Heart right ventricle (tissue), 16 donors: Measurements from ENCODE around the gene GMDS. TPM values are rescaled to one million over a fixed set of nuclear protein-coding genes. Genes with fewer than 3 reads are reported as not detected.

ENCODE experiments used
- ATAC-seq, 8 donors: fragments of 200-7000 bp; cut with Tn5 transposase; one replicate each; pipeline ENCODE4 v1.9.1; 2020; ENCODE audit warnings: mild to moderate bottlenecking in 8 of 8, moderate library complexity in 8 of 8, moderate number of reproducible peaks in 1 of 8
- DNase-seq, 2 donors: peaks; one replicate each; pipeline ENCODE4 v3.0.0-alpha.2; 2020
- H3K27ac ChIP-seq, 10 donors: fragments of 200-600 bp; sonication (generic) in 2 of 10; one replicate each; pipeline versions ENCODE4 v1.5.0 to v1.8.0; 2020 to 2022; ENCODE audit warnings: mild to moderate bottlenecking in 3 of 10
- H3K27me3 ChIP-seq, 7 donors: fragments of 200-600 bp; one replicate each; pipeline ENCODE4 v1.8.0; 2021 to 2022; ENCODE audit warnings: mild to moderate bottlenecking in 2 of 7
- H3K36me3 ChIP-seq, 9 donors: fragments of 200-600 bp; sonication (generic) in 1 of 9; one replicate each; pipeline versions ENCODE4 v1.5.0 to v1.8.0; 2020 to 2022; ENCODE audit warnings: mild to moderate bottlenecking in 2 of 9
- H3K4me1 ChIP-seq, 9 donors: fragments of 200-600 bp; sonication (generic) in 1 of 9; one replicate each; pipeline versions ENCODE4 v1.5.0 to v1.8.0; 2020 to 2022; ENCODE audit warnings: mild to moderate bottlenecking in 4 of 9
- H3K4me3 ChIP-seq, 10 donors: fragments of 200-600 bp; sonication (generic) in 2 of 10; one replicate each; pipeline versions ENCODE4 v1.5.0 to v1.8.0; 2020 to 2022; ENCODE audit warnings: mild to moderate bottlenecking in 7 of 10, moderate library complexity in 2 of 10
- H3K9me3 ChIP-seq, 11 donors: fragments of 200-600 bp in 10 of 11; sonication (generic) in 2 of 11; one replicate each; pipeline versions ENCODE4 v1.5.0 to v1.8.0; 2013 to 2022; ENCODE audit warnings: mild to moderate bottlenecking in 2 of 11, control low read depth in 1 of 11, moderate library complexity in 1 of 11
- CTCF ChIP-seq, 9 donors: fragments of 200-600 bp; sonication (generic) in 2 of 9; IDR thresholded peaks; one replicate each; pipeline versions ENCODE4 v1.5.0 to v1.8.0; 2021 to 2022; ENCODE audit warnings: antibody characterized with exemption in 9 of 9, mild to moderate bottlenecking in 5 of 9, moderate library complexity in 1 of 9
- WGBS, 2 donors: extraction: QIAGEN DNeasy Blood & Tissue Kit; methylation state at CpG; one replicate each; pipeline ENCODE4 v1.1.7; 2013; ENCODE audit warnings: inconsistent platforms in 1 of 2; 5-methylcytosine and 5-hydroxymethylcytosine counted together
- intact Hi-C, 10 donors: fragments of 100-400 bp; cut with DNase I; formaldehyde crosslinking; loops; one replicate each; pipeline versions ENCODE4 v1.11.1 to v1.14.2; 2022
- polyA plus RNA-seq, 2 donors: library from polyadenylated mRNA; stranded (reverse); fragments of 200-250 nt; gene quantifications; one replicate each; pipeline ENCODE4 v1.2.3, GENCODE V29; 2013
- total RNA-seq, 10 donors: library from RNA; stranded (reverse); fragmentation: NEBNext Ultra II Directional in 3 of 10; extraction: Animal tissue kit (Norgen Biotek cat#: 25700) in 3 of 10; gene quantifications; one replicate each; pipeline versions ENCODE4 v1.2.1 to v1.2.4, GENCODE V29; 2021 to 2023
- donor health status: Arrhythmogenic right ventricular cardiomyopathy.
- donor health status: ischemic (EF 13 %, LVEDD 7.1; RV severe dilation, severe dysfunction).
- donor health status: healthy with polysubstance abuse.
- donor health status: DM: no; HTN: yes; CAD: no.
- donor health status: DM: no; HTN: no; CAD: no.
- donor health status: ischemic (EF 25% LVEDD 6.9; RV normal size, moderate dysfunction).
- donor health status: ischemic (EF 25% LVEDD 5.7; RV mildly dilated, moderate dysfunction).
- donor health status: healthy.
- donor health status: DM: yes; HTN: yes; CAD: no.
- donor health status: Ischemic cardiomyopathy.
- donor health status: ischemic (EF 35%, LVEDD 5.7; RV mildly dilated, moderate dysfunction).
- donor health status: nonischemic (EF 11% LVEDD 7.7; RV severe dilation, severe dysfunction).
- donor health status: DM: yes; HTN: yes; CAD: no.
- donor health status: PGD.
- donor health status: ischemic (EF 29% LVEDD 5.4; RV normal size, mild dysfunction).
- donor health status: nonischemic (EF 23%, LVEDD 6.1; RV moderate dilation, normal function).

The GMDS gene
- total and polyA plus RNA-seq, 12 donors: 5.0 to 10.6 (median 6.9) TPM

- peaks cover 16 to 95% (median 79%) of the 10 kb centered on the region in 7 donors for H3K27me3 ChIP-seq
- H3K36me3 ChIP-seq: no peaks in the 10 kb centered on the region
- 16 to 20% methylated on average over 59 to 65 of the region's 65 CpGs for WGBS, 2 donors
- ATAC-seq: peak in 2 of 8 donors; percentile 6 to 20
- intact Hi-C loops: loop anchor here (2.0 to 10.0 kb wide), 15 partner anchors 80 to 1092 kb away; no protein-coding TSS in a partner anchor
- peaks cover 3 to 46% (median 22%) of the 10 kb centered on the region in 9 donors for H3K4me1 ChIP-seq
- TF ChIP-seq CTCF (IDR thresholded peaks at IDR 0.05): no peak
- H3K9me3 ChIP-seq: no peaks in the 10 kb centered on the region
- DNase-seq: no peak
- no peak overlapping the region for H3K27ac ChIP-seq
- H3K4me3 ChIP-seq: peak overlapping the region in 9 of 10 donors; percentile 39 to 66 (median 59)
Observed at GRCh38 chr6:1605004-1605892, 640.2 kb downstream of the GMDS start.

GRCh38 chr6:1604158-1605003, 641.0 kb downstream of the GMDS start:
- Histone ChIP-seq H3K4me3 (peak overlapping the region; percentile 0 to 66 (median 58)), H3K27ac (no peak overlapping the region), H3K36me3 (no peaks in the 10 kb centered on the region), H3K9me3 (no peaks in the 10 kb centered on the region), H3K4me1 (peaks cover 3 to 46% (median 22%) of the 10 kb centered on the region in 9 donors), H3K27me3 (peaks cover 16 to 99% (median 79%) of the 10 kb centered on the region in 7 donors)
- peak; percentile 90 to 94 (median 92) for ATAC-seq
- DNase-seq: peak in 1 of 2 donors; percentile 80
- intact Hi-C loops: loop anchor here (1.0 to 10.0 kb wide), 20 partner anchors 80 to 1093 kb away; no protein-coding TSS in a partner anchor
- TF ChIP-seq CTCF (IDR thresholded peaks at IDR 0.05): peak; percentile 89 to 99 (median 98)
- 2% methylated on average over 79 to 85 of the region's 85 CpGs for WGBS, 2 donors

GRCh38 chr6:1603708-1604107, 641.7 kb downstream of the GMDS start:
- no peak overlapping the region for H3K27ac ChIP-seq

More at GRCh38 chr6:1603708-1604107, 641.7 kb downstream of the GMDS start:
- peaks cover 3 to 39% (median 22%) of the 10 kb centered on the region in 9 donors for H3K4me1 ChIP-seq
- ATAC-seq (no peak), DNase-seq (no peak)
- intact Hi-C loops: loop anchor here (1.0 to 10.0 kb wide), 15 partner anchors 81 to 1034 kb away; no protein-coding TSS in a partner anchor
- H3K36me3 ChIP-seq: no peaks in the 10 kb centered on the region
- TF ChIP-seq CTCF (IDR thresholded peaks at IDR 0.05): no peak
- H3K9me3 ChIP-seq: no peaks in the 10 kb centered on the region
- 77 to 79% methylated on average over 15 of the region's 15 CpGs for WGBS, 2 donors
- H3K4me3 ChIP-seq: no peak overlapping the region
- peaks cover 16 to 99% (median 75%) of the 10 kb centered on the region in 7 donors for H3K27me3 ChIP-seq
